ENCODE measurements around the gene SSH2.

Gene SSH2

GRCh38 chr17:29758255-29758654, 171.8 kb downstream of the SSH2 start:
- no peaks in the 10 kb centered on the region for H3K36me3 ChIP-seq (ENCODE audit: insufficient read depth)
- H3K4me2 ChIP-seq, result no peak overlapping the region
- no peak overlapping the region for H3K4me3 ChIP-seq (IDR thresholded peaks at IDR 0.05; ENCODE audit: insufficient read depth, low read depth, low read length)
- H3K4me1 ChIP-seq (ENCODE audit: low read depth, poor library complexity, severe bottlenecking), result peaks cover 50% of the 10 kb centered on the region
- H3K9ac ChIP-seq, result no peak overlapping the region
- no peaks in the 10 kb centered on the region for H3K27me3 ChIP-seq (ENCODE audit: insufficient read depth, low read depth)
- peaks cover 5% of the 10 kb centered on the region for H4K20me1 ChIP-seq (ENCODE audit: insufficient read depth)
- no peak overlapping the region for H2AFZ ChIP-seq (ENCODE audit: low read depth)
- no peak for TF ChIP-seq CTCF (conservative IDR thresholded peaks at IDR 0.05; ENCODE audit: low read depth, low read length)
- H3K79me2 ChIP-seq (ENCODE audit: insufficient read depth, low read depth), result no peaks in the 10 kb centered on the region; the same call in 1 of the 2 replicates
- H3K27ac ChIP-seq, result no peak overlapping the region

- no peak overlapping the region for H3K4me3 ChIP-seq (IDR thresholded peaks at IDR 0.05; ENCODE audit: insufficient read depth, low read depth, low read length)
- H3K79me2 ChIP-seq (ENCODE audit: insufficient read depth, low read depth), result no peaks in the 10 kb centered on the region; the same call in 1 of the 2 replicates
- TF ChIP-seq CTCF (conservative IDR thresholded peaks at IDR 0.05; ENCODE audit: low read depth, low read length), result no peak
- no peak overlapping the region for H3K4me2 ChIP-seq
- no peaks in the 10 kb centered on the region for H3K27me3 ChIP-seq (ENCODE audit: insufficient read depth, low read depth)
- H3K9ac ChIP-seq, result no peak overlapping the region
- H3K4me1 ChIP-seq (ENCODE audit: low read depth, poor library complexity, severe bottlenecking), result peaks cover 50% of the 10 kb centered on the region
- H4K20me1 ChIP-seq (ENCODE audit: insufficient read depth), result peaks cover 5% of the 10 kb centered on the region
- H2AFZ ChIP-seq (ENCODE audit: low read depth), result no peak overlapping the region
- H3K27ac ChIP-seq, result no peak overlapping the region
- H3K36me3 ChIP-seq (ENCODE audit: insufficient read depth), result no peaks in the 10 kb centered on the region
Measured at GRCh38 chr17:29757788-29758187, 172.2 kb downstream of the SSH2 start.

GRCh38 chr17:29753845-29754439, 176.1 kb downstream of the SSH2 start:
- Histone ChIP-seq H3K27me3 (ENCODE audit: insufficient read depth, low read depth) (no peaks in the 10 kb centered on the region), H2AFZ (ENCODE audit: low read depth) (no peak overlapping the region), H3K9ac (no peak overlapping the region), H3K36me3 (ENCODE audit: insufficient read depth) (no peaks in the 10 kb centered on the region), H3K4me1 (ENCODE audit: low read depth, poor library complexity, severe bottlenecking) (peaks cover 37% of the 10 kb centered on the region), H3K4me3 (IDR thresholded peaks at IDR 0.05; ENCODE audit: insufficient read depth, low read depth, low read length) (no peak overlapping the region), H4K20me1 (ENCODE audit: insufficient read depth) (peaks cover 9% of the 10 kb centered on the region; the same call in 1 of the 2 replicates), H3K79me2 (ENCODE audit: insufficient read depth, low read depth) (peaks cover 1% of the 10 kb centered on the region; the same call in 1 of the 2 replicates), H3K27ac (peak overlapping the region; percentile 21; the same call in 1 of the 2 replicates), H3K4me2 (peak overlapping the region; percentile 33)
- no peak for TF ChIP-seq CTCF (conservative IDR thresholded peaks at IDR 0.05; ENCODE audit: low read depth, low read length)

- TF ChIP-seq CTCF (conservative IDR thresholded peaks at IDR 0.05; ENCODE audit: low read depth, low read length), result no peak
- no peaks in the 10 kb centered on the region for H3K27me3 ChIP-seq (ENCODE audit: insufficient read depth, low read depth)
- peaks cover 30% of the 10 kb centered on the region for H3K4me1 ChIP-seq (ENCODE audit: low read depth, poor library complexity, severe bottlenecking)
- H4K20me1 ChIP-seq (ENCODE audit: insufficient read depth), result 0 out of 2 replicates have a peak, but pooled peaks cover 8% of the 10 kb centered on the region
- H2AFZ ChIP-seq (ENCODE audit: low read depth), result no peak overlapping the region
- H3K36me3 ChIP-seq (ENCODE audit: insufficient read depth), result no peaks in the 10 kb centered on the region
- H3K9ac ChIP-seq, result no peak overlapping the region
- H3K79me2 ChIP-seq (ENCODE audit: insufficient read depth, low read depth), result 0 out of 2 replicates have a peak, but pooled peaks cover 5% of the 10 kb centered on the region
- no peak overlapping the region for H3K4me2 ChIP-seq
- no peak overlapping the region for H3K4me3 ChIP-seq (IDR thresholded peaks at IDR 0.05; ENCODE audit: insufficient read depth, low read depth, low read length)
- no peak overlapping the region for H3K27ac ChIP-seq
Measured at GRCh38 chr17:29749045-29749825, 180.8 kb downstream of the SSH2 start.

Measured in KMS-11 (cell line).